Tibial nerve (tissue), 4 donors: Measurements from ENCODE around the gene FUT8. TPM values are rescaled to one million over a fixed set of nuclear protein-coding genes. Genes with fewer than 3 reads are reported as not detected.
"Not testable (repeated sequence)": the region's sequence is repeated elsewhere in the genome, so short reads cannot be mapped to it uniquely, and the experiment has no call there.

ENCODE experiments used
- DNase-seq, 2 donors: peaks; one replicate each; pipeline ENCODE4 v3.0.0-alpha.2; 2019; ENCODE audit warnings: low spot score in 2 of 2
- H3K27ac ChIP-seq, 4 donors: fragments of 200-600 bp; sonication (generic) in 3 of 4; one replicate each; pipeline ENCODE4 v1.5.1; 2017 to 2019; ENCODE audit warnings: mild to moderate bottlenecking in 1 of 4
- H3K27me3 ChIP-seq, 2 donors: fragments of 200-600 bp; sonication (generic) in 1 of 2; one replicate each; pipeline versions ENCODE4 v1.5.1 to v1.6.0; 2017 to 2019
- H3K36me3 ChIP-seq, 3 donors: fragments of 200-600 bp; sonication (generic); one replicate each; pipeline ENCODE4 v1.5.1; 2018 to 2019
- H3K4me1 ChIP-seq, 4 donors: fragments of 200-600 bp; sonication (generic) in 3 of 4; one replicate each; pipeline ENCODE4 v1.5.1; 2017 to 2019
- H3K4me3 ChIP-seq, 4 donors: fragments of 200-600 bp; sonication (generic) in 3 of 4; one replicate each; pipeline ENCODE4 v1.5.1; 2017 to 2019; ENCODE audit warnings: mild to moderate bottlenecking in 1 of 4, moderate library complexity in 1 of 4
- H3K9me3 ChIP-seq, 4 donors: fragments of 200-600 bp; sonication (generic) in 3 of 4; one replicate each; pipeline ENCODE4 v1.5.1; 2017 to 2019
- EP300 ChIP-seq, 2 donors: sonication (generic); formaldehyde crosslinking; IDR thresholded peaks; one replicate each; pipeline ENCODE4 v1.6.1; 2017; ENCODE audit warnings: antibody characterized with exemption in 2 of 2, mild to moderate bottlenecking in 1 of 2
- POLR2A ChIP-seq, 2 donors: fragments of 450-650 bp; IDR thresholded peaks; one replicate each; pipeline ENCODE4 v1.6.1; 2017; ENCODE audit warnings: antibody characterized with exemption in 2 of 2, mild to moderate bottlenecking in 2 of 2, moderate library complexity in 2 of 2
- WGBS, 2 donors: methylation state at CpG; one replicate each; pipeline ENCODE4 v1.1.5; 2018; 5-methylcytosine and 5-hydroxymethylcytosine counted together
- total RNA-seq, 4 donors: library from RNA; depleted of rRNA; stranded (reverse); fragments of >200 nt; gene quantifications; one replicate each; pipeline ENCODE4 v1.1.0, GENCODE V29; 2016
- TF ChIP-seq, protein P1 (sequence below), 5 experiments: fragments of 200-600 bp in 3 of 5; fragments of 450-650 bp in 2 of 5; sonication (generic) in 3 of 5; IDR thresholded peaks; one replicate each; pipeline ENCODE4 v1.5.1; 2016 to 2019; ENCODE audit warnings: antibody characterized with exemption in 5 of 5, mild to moderate bottlenecking in 3 of 5, moderate library complexity in 2 of 5

Gene FUT8
- total RNA-seq, 4 donors from 2014 or later, result 69.6 to 114 (median 91.2) TPM

GRCh38 chr14:65632487-65632886 is 220.0 kb downstream of the FUT8 start:
- no peak overlapping the region for H3K27ac ChIP-seq
- no peak for TF ChIP-seq EP300 (IDR thresholded peaks at IDR 0.05)
- no peak for TF ChIP-seq POLR2A (IDR thresholded peaks at IDR 0.05)
- TF ChIP-seq, protein P1, sequence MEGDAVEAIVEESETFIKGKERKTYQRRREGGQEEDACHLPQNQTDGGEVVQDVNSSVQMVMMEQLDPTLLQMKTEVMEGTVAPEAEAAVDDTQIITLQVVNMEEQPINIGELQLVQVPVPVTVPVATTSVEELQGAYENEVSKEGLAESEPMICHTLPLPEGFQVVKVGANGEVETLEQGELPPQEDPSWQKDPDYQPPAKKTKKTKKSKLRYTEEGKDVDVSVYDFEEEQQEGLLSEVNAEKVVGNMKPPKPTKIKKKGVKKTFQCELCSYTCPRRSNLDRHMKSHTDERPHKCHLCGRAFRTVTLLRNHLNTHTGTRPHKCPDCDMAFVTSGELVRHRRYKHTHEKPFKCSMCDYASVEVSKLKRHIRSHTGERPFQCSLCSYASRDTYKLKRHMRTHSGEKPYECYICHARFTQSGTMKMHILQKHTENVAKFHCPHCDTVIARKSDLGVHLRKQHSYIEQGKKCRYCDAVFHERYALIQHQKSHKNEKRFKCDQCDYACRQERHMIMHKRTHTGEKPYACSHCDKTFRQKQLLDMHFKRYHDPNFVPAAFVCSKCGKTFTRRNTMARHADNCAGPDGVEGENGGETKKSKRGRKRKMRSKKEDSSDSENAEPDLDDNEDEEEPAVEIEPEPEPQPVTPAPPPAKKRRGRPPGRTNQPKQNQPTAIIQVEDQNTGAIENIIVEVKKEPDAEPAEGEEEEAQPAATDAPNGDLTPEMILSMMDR (IDR thresholded peaks at IDR 0.05), result no peak
- 65 to 72% methylated on average over 1 of the region's 1 CpG for WGBS, 2 donors

DNA sequence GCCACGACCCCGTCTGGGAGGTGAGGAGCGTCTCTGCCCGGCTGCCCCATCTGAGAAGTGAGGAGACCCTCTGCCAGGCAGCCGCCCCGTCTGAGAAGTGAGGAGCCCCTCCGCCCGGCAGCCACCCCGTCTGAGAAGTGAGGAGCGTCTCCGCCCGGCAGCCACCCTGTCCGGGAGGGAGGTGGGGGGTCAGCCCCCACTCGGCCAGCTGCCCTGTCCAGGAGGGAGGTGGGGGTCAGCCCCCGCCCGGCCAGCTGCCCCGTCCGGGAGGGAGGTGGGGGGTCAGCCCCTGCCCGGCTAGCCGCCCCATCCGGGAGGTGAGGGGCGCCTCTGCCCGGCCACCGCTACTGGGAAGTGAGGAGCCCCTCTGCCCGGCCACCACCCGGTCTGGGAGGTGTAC is 221.1 kb downstream of the FUT8 start:
- not testable (repeated sequence) for H3K27me3 ChIP-seq, DNase-seq, H3K4me1 ChIP-seq, H3K27ac ChIP-seq, H3K4me3 ChIP-seq
- peaks cover 0 to 55% (median 7%) of the 10 kb centered on the region in 3 donors for H3K36me3 ChIP-seq
- WGBS, 2 donors, result 98 to 100% methylated on average over 10 to 14 of the region's 26 CpGs
- H3K9me3 ChIP-seq, result peaks cover 0 to 16% (median 0%) of the 10 kb centered on the region in 4 donors

More at GRCh38 chr14:65632487-65632886, 220.0 kb downstream of the FUT8 start:
- no peak overlapping the region for H3K4me3 ChIP-seq
- H3K9me3 ChIP-seq, result peaks cover 0 to 16% (median 0%) of the 10 kb centered on the region in 4 donors
- H3K27me3 ChIP-seq, result no peaks in the 10 kb centered on the region
- DNase-seq, result no peak
- peaks cover 0 to 55% (median 7%) of the 10 kb centered on the region in 3 donors for H3K36me3 ChIP-seq
- no peaks in the 10 kb centered on the region for H3K4me1 ChIP-seq

DNA sequence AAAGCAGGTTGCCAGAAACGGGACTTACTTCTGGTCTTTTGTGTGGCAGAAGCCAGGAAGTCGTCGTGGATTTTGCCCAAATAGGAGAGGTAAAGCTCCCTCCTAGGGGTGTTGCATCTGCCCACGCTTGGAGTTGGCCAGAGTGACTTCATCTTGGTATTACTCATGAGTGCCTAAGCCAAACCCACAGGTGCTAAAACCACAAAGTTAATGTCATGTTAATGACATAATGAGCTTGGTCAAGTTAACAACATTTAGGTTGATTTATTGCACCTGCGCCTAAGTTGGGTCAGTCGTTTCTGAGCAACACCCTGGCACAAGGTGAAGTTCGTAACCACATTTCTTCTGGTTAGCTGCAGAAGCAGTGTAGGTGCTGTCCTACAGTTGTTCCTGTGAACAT is 225.2 kb downstream of the FUT8 start:
- no peak for TF ChIP-seq POLR2A (IDR thresholded peaks at IDR 0.05)
- no peak for TF ChIP-seq EP300 (IDR thresholded peaks at IDR 0.05)
- TF ChIP-seq, protein P1 (IDR thresholded peaks at IDR 0.05), result no peak
- no peak overlapping the region for H3K27ac ChIP-seq
- WGBS, 2 donors, result 87 to 89% methylated on average over 7 of the region's 7 CpGs
- H3K4me1 ChIP-seq, result no peaks in the 10 kb centered on the region
- no peak overlapping the region for H3K4me3 ChIP-seq
- DNase-seq, result no peak
- H3K9me3 ChIP-seq, result peaks cover 0 to 16% (median 0%) of the 10 kb centered on the region in 4 donors
- peaks cover 0 to 20% (median 0%) of the 10 kb centered on the region in 3 donors for H3K36me3 ChIP-seq
- no peaks in the 10 kb centered on the region for H3K27me3 ChIP-seq

DNA sequence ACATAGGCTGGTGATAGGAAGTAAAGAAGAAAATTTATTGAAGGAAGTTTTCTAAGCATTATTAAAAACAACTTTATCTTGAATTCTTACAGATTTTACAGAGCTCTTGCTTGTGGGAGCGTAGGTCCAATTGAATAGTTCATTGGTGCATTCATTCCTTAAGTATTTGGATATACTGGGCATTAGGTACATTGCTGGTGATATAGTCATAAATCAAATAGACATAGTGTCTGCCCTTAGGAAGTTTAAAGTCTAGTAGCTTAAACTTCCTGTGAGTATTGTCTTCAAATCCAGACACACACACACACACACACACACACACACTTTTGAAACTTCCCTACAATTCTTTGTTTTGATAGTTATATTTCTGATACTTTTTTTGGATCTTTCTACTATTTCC is 226.7 kb downstream of the FUT8 start:
- H3K4me1 ChIP-seq, result no peaks in the 10 kb centered on the region
- H3K27ac ChIP-seq, result no peak overlapping the region
- no peak for DNase-seq
- H3K9me3 ChIP-seq, result peaks cover 0 to 15% (median 0%) of the 10 kb centered on the region in 4 donors
- no peak overlapping the region for H3K4me3 ChIP-seq
- TF ChIP-seq EP300 (IDR thresholded peaks at IDR 0.05) (no peak), POLR2A (IDR thresholded peaks at IDR 0.05) (no peak)
- 96 to 97% methylated on average over 1 of the region's 1 CpG for WGBS, 2 donors
- H3K27me3 ChIP-seq, result no peaks in the 10 kb centered on the region
- peaks cover 0 to 17% (median 0%) of the 10 kb centered on the region in 3 donors for H3K36me3 ChIP-seq

DNA sequence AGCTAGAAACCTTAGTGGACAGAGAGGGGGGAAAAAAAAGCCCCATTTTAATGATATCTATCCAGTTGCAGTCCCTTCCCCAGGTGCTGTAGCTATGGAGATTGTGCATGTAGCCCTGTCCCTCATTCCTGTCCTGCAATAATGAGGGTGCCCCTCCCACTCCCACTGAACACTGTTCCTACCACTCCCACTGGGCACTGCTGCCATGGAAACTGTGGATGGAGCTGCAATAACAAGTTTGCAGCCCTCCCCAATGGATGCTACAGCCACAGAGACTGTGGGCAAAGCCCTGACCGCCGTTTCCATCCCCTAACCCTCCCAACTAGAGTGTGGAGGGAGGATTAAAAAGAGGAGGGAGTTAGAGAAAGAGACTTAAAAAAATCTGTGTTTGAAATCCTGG is 238.3 kb downstream of the FUT8 start:
- DNase-seq, result no peak
- H3K4me1 ChIP-seq, result no peaks in the 10 kb centered on the region
- no peaks in the 10 kb centered on the region for H3K36me3 ChIP-seq
- H3K4me3 ChIP-seq, result no peak overlapping the region
- H3K27me3 ChIP-seq, result no peaks in the 10 kb centered on the region
- 72 to 92% methylated on average over 2 of the region's 2 CpGs for WGBS, 2 donors
- no peak overlapping the region for H3K27ac ChIP-seq
- no peak for TF ChIP-seq POLR2A (IDR thresholded peaks at IDR 0.05)
- TF ChIP-seq, protein P1 (IDR thresholded peaks at IDR 0.05), result no peak
- TF ChIP-seq EP300 (IDR thresholded peaks at IDR 0.05), result no peak
- peaks cover 0 to 2% (median under 1%) of the 10 kb centered on the region in 4 donors for H3K9me3 ChIP-seq

GRCh38 chr14:65656554-65656953 is 244.0 kb downstream of the FUT8 start:
- Histone ChIP-seq H3K27me3 (no peaks in the 10 kb centered on the region), H3K4me3 (no peak overlapping the region), H3K36me3 (no peaks in the 10 kb centered on the region), H3K27ac (no peak overlapping the region), H3K4me1 (no peaks in the 10 kb centered on the region), H3K9me3 (peaks cover 0 to 6% (median 1%) of the 10 kb centered on the region in 4 donors)
- TF ChIP-seq, protein P1 (IDR thresholded peaks at IDR 0.05), result no peak
- TF ChIP-seq POLR2A (IDR thresholded peaks at IDR 0.05), result no peak
- TF ChIP-seq EP300 (IDR thresholded peaks at IDR 0.05), result no peak
- no peak for DNase-seq
- 97 to 98% methylated on average over 2 of the region's 2 CpGs for WGBS, 2 donors
